ENCODE measurements around the gene CETN2. TPM values are rescaled to one million over a fixed set of nuclear protein-coding genes. Genes with fewer than 3 reads are reported as not detected.

CETN2 gene
- total and polyA plus RNA-seq, 9 donors, result 31.3 to 40.2 (median 33.2) TPM

Other genes with a start within 250 kb of the CETN2 start
- gene GABRQ, start 192.9 kb downstream of the CETN2 start, total RNA-seq, result 1.2 TPM
- 1 to 10 TPM; 1.1 to 2.5 (median 1.9) TPM for gene GABRQ, start 192.9 kb downstream of the CETN2 start, polyA plus RNA-seq (ENCODE audit: insufficient read depth in 1 of 8, insufficient read length in 8 of 8, low replicate concordance in 1 of 8)
- gene MAGEA3, start 132.0 kb downstream of the CETN2 start, total RNA-seq, result not detected
- not detected for gene MAGEA3, start 132.0 kb downstream of the CETN2 start, polyA plus RNA-seq (ENCODE audit: insufficient read depth in 1 of 8, insufficient read length in 8 of 8, low replicate concordance in 1 of 8)
- not detected for gene CSAG2, start 121.5 kb downstream of the CETN2 start, total RNA-seq
- not detected for gene CSAG2, start 121.5 kb downstream of the CETN2 start, polyA plus RNA-seq (ENCODE audit: insufficient read depth in 1 of 8, insufficient read length in 8 of 8, low replicate concordance in 1 of 8)
- not detected for gene MAGEA2B, start 116.1 kb downstream of the CETN2 start, total RNA-seq
- gene MAGEA2B, start 116.1 kb downstream of the CETN2 start, polyA plus RNA-seq (ENCODE audit: insufficient read depth in 1 of 8, insufficient read length in 8 of 8, low replicate concordance in 1 of 8), result not detected
- not detected for gene CSAG1, start 97.0 kb downstream of the CETN2 start, total RNA-seq
- gene CSAG1, start 97.0 kb downstream of the CETN2 start, polyA plus RNA-seq (ENCODE audit: insufficient read depth in 1 of 8, insufficient read length in 8 of 8, low replicate concordance in 1 of 8), result not detected
- gene MAGEA12, start 97.0 kb downstream of the CETN2 start, total RNA-seq, result not detected
- gene MAGEA12, start 97.0 kb downstream of the CETN2 start, polyA plus RNA-seq (ENCODE audit: insufficient read depth in 1 of 8, insufficient read length in 8 of 8, low replicate concordance in 1 of 8), result not detected
- gene MAGEA2, start 76.9 kb downstream of the CETN2 start, total RNA-seq, result not detected
- gene MAGEA2, start 76.9 kb downstream of the CETN2 start, polyA plus RNA-seq (ENCODE audit: insufficient read depth in 1 of 8, insufficient read length in 8 of 8, low replicate concordance in 1 of 8), result not detected
- not detected for gene CSAG3, start 71.5 kb downstream of the CETN2 start, total RNA-seq
- gene CSAG3, start 71.5 kb downstream of the CETN2 start, polyA plus RNA-seq (ENCODE audit: insufficient read depth in 1 of 8, insufficient read length in 8 of 8, low replicate concordance in 1 of 8), result not detected
- gene MAGEA6, start 61.1 kb downstream of the CETN2 start, total RNA-seq, result not detected
- under 1 TPM in 2 of 8 donors, not detected in 6; 0.06 to 0.10 TPM for gene MAGEA6, start 61.1 kb downstream of the CETN2 start, polyA plus RNA-seq (ENCODE audit: insufficient read depth in 1 of 8, insufficient read length in 8 of 8, low replicate concordance in 1 of 8)
- 6.8 TPM for gene NSDHL, start 306 bp upstream of the CETN2 start, total RNA-seq
- 10 to 100 TPM; 11.7 to 18.1 (median 13.6) TPM for gene NSDHL, start 306 bp upstream of the CETN2 start, polyA plus RNA-seq (ENCODE audit: insufficient read depth in 1 of 8, insufficient read length in 8 of 8, low replicate concordance in 1 of 8)
- 18.3 TPM for gene ZNF185, start 67.3 kb upstream of the CETN2 start, total RNA-seq
- gene ZNF185, start 67.3 kb upstream of the CETN2 start, polyA plus RNA-seq (ENCODE audit: insufficient read depth in 1 of 8, insufficient read length in 8 of 8, low replicate concordance in 1 of 8), result 10 to 100 TPM in 7 of 8 donors, 1 to 10 TPM in 1; 8.1 to 98.7 (median 17.4) TPM
- gene PNMA5, start 163.4 kb upstream of the CETN2 start, total RNA-seq, result not detected
- gene PNMA5, start 163.4 kb upstream of the CETN2 start, polyA plus RNA-seq (ENCODE audit: insufficient read depth in 1 of 8, insufficient read length in 8 of 8, low replicate concordance in 1 of 8), result not detected
- gene PNMA3, start 225.7 kb upstream of the CETN2 start, total RNA-seq, result 1.2 TPM
- 1 to 10 TPM in 6 of 8 donors, under 1 TPM in 2; 0.76 to 4.3 (median 1.6) TPM for gene PNMA3, start 225.7 kb upstream of the CETN2 start, polyA plus RNA-seq (ENCODE audit: insufficient read depth in 1 of 8, insufficient read length in 8 of 8, low replicate concordance in 1 of 8)
- gene PNMA6A, start 241.7 kb upstream of the CETN2 start, total RNA-seq, result 3.7 TPM
- 1 to 10 TPM in 7 of 8 donors, under 1 TPM in 1; 0.86 to 4.1 (median 3.2) TPM for gene PNMA6A, start 241.7 kb upstream of the CETN2 start, polyA plus RNA-seq (ENCODE audit: insufficient read depth in 1 of 8, insufficient read length in 8 of 8, low replicate concordance in 1 of 8)

Measured in muscle of leg (tissue), 9 donors.